GM21515 (cell line): Measurements from ENCODE around the gene AGO3.

Experiments used
- ATAC-seq: cut with Tn5 transposase; IDR thresholded peaks from one replicate; pipeline ENCODE4 v1.9.1; 2021; ENCODE audit not compliant: unreplicated experiment

AGO3 gene

GRCh38 chr1:36094621-36095061 lies 163.7 kb downstream of the AGO3 start:
- ATAC-seq, result no peak

GRCh38 chr1:36095760-36096405 lies 165.0 kb downstream of the AGO3 start:
- no peak for ATAC-seq

DNA sequence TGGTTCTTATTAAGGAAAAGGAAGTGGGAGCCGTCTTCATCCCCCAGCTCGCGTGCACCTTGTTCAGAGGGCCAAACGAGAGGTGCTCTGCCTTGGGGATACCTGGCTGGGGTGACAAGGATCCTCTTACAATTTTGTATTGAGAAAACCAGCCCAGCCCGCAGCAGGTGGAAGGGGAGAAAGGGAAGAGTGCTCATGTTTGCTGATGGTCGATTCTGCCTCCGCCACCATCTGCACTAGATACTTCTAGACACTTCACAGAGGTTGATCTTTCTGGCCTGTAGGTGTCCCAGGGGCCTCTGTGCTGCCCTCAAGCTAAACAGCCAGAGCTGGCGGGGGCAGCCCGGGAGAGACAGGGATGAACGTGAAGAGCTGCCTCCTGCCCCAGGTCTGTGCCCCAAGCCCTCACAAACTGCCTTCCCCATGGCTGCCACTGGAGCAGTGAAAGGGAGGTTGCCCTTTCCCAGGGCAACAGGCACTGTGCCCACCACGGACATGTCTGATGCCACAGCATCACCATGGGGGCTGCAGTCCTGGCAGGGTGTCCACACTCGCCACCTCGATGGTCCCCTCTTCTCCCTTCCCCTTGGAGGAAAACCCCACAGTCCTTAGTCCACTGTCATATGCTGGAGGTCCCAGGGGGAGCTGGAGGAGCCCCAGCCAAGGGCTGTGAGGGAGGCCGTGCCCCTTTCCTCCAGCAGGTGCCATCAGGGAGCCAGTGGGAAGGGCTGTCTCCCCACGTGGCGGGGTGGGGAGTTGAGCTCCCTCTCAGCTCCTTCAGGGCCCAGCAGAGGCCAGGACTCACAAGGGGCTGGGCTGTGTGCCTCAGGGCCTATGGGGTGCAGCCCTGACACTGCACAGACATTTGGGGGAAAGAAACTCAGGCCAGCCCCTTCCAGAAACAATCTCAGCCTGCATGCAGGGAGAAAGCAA lies 165.9 kb downstream of the AGO3 start:
- ATAC-seq, result no peak

DNA sequence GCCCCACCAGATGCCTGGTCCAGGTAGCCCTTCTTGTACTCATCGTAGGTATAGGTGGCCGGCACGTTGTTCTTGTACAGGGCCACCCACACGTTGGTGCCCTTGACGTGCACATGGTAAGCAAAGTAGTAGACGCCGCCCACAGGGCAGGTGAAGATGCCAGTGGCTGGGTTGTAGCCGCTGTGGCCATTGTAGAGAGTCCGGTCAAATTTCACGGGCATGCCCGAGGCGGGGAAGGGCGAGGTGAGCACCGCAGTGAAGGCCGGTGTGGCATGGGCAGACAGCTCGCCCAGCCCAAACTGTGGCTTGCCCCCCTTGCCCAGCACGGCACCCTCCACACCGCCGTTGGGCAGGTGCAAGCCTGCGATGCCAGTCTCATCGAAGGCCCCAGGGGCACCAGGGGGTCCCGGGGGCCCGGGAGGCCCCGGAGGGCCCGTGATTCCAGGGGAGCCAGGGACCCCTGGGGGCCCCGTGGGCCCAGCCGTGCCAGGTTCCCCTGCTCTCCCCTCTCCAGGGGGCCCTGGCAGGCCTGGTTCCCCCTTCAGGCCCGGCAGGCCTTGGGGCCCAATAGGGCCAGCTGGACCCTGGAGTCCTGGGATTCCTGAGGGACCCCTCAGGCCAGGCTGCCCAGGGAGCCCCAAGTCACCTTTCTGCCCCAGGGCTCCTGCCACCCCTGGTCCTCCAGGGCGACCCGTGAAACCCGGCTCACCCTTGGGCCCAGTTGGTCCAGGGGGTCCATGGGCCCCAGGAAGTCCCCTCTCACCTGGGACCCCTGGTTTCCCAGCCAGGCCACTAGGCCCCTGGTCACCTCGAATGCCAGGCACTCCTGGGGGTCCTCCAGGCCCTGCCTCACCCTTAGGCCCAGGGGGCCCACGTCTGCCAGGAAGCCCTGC lies 167.0 kb downstream of the AGO3 start:
- ATAC-seq, result no peak

DNA sequence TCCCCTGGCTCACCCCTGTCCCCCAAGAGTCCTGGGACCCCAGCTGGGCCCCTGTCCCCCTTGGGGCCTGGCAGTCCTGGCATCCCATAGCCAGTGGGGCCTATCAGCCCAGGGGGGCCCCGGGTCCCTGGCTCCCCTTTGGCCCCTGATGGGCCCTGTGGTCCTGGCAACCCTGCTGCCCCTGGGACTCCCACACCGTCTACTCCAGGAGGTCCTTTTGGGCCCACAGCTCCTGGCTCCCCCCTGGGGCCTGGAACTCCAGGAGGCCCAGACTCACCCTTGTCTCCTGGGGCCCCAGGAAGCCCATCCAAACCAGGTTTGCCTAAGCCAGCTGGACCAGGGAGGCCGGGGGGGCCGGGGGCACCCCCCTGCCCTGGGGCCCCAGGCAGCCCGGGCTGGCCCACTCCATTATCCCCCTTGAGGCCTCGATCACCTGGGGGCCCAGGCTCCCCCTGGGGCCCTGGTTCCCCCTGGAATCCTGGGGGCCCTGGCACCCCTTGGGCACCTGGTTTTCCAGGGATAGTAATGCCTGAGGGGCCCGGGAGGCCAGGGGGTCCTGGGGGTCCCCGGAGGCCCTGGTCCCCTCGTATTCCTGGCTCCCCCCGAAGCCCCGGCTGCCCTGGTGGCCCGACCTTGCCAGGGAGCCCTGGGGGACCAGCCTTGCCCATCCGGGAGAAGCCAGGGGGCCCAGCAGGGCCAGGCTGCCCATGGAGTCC lies 167.9 kb downstream of the AGO3 start:
- no peak for ATAC-seq

- no peak for ATAC-seq
Measured at GRCh38 chr1:36099681-36100341, 168.9 kb downstream of the AGO3 start.

DNA sequence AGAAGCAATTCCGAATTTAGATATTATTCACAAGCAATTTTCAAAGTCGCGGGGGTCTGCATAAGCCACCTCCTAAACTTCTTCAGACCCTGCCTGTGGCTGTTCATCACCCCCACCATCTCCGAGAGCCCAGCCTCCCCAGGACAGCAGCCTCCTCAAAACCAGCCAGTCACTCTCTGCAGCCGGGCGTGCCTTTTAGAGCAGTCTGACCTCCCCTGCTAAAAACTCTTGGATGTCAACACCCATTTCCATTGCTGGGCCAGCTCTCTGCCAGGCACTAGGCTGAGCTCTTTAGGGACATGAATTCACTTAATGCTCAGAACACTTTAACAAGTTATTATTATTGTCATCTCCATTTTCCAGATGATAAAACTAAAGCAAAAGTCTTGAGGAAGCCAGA lies 169.5 kb downstream of the AGO3 start:
- no peak for ATAC-seq

DNA sequence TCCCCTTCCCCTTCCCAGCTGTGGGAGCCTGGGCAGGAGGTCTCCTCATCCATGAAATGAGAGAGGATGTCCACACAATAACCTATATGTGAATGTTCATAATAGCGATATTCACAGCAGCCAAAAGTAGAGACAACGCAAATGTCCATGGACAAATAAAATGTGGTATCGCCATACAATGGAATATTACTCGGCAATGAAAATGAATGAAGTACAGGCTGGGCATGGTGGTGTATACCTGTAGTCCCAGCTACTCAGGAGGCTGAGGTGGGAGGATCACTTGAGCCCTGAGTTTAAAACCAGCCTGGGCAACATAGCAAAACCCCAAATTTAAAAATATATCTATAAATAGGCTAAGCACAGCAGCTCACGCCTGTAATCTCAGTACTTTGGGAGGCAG lies 170.6 kb downstream of the AGO3 start:
- no peak for ATAC-seq

DNA sequence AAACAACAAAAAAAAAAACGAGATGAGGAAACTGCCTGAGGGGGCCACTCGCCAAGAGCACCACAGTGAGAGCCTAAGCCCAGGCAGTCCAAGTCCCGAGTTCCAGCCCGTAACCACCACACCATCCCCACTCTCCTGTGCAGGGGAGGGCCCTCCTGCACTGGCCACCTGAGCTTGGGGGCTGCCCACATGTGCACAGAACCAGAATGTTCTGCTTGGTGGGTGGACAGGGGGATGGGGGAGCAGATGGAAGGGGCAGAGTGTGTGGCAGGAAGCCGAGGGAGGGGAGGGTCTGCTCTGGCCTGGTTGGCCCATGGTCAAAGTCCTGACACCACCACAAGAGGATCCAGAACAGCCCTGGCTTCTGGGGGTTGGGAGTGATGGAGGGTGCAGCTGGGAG lies 175.4 kb downstream of the AGO3 start:
- no peak for ATAC-seq

GRCh38 chr1:36107394-36107793 lies 176.5 kb downstream of the AGO3 start:
- no peak for ATAC-seq

DNA sequence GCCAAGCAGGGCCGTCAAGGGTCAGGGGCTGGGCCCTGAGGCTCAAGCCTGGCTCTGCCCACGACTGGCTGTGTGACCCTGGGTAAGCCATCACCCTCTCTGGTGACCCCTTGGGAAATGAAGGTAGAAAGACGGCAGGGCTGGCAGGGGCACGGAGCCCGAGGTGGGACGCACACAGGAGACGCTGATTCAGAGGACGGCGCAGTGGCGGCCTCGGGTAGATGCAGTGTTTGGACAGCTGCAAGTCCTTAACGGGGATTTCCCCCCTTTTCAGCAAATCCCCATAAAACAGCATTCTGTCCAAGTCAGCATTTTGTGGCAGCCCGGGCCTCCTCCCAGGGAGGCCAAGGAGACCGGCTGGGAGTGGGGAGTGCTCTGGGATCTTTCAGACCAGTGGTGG lies 177.4 kb downstream of the AGO3 start:
- ATAC-seq, result no peak

DNA sequence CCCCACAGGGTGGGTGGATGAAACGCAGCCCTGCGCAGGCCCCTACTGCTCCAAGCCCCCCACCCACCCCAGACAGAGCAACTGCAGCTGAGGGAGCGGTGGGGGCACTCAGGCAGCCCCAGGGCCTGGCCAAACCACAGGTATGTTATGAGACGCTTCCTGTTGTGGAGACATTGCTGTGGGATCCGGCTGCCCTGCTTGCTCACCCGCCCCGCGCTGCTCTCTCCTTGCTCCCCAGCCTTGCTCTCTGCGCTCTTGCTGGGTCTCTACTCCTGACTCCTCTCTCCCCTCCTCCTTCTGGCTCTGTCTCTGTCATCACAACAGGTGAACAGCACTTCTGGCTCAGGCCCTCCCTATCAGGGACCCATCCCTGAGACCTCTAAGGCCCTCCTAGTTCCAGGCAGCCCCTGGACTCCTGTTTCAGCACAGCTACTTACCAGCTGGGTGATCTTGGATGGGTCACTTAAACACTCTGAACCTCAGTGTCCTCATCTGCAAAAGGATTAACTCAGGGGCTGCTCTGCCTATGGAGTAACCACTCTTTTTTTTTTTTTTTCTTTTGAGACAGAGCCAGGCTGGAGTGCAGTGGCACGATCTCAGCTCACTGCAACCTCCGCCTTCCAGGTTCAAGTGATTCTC lies 178.3 kb downstream of the AGO3 start:
- no peak for ATAC-seq

DNA sequence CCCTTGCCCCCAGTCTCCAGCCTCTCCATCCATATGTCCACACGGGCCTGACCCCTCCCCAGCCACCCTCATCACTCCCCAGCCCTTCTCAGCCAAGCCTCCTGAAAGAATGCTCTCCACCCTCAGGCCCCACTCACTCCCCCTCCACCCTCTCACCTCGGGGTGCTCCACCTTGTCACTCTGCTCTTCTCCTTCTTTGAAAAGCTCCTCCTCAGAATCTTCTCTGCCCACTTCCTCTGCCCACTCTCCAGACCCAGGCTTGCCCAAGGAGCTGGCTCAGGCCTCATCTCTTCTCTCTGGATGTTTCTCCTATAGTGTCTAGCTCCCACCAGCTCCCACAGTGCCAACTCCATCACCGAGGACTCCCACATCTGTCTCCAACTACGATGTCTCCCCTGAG lies 180.2 kb downstream of the AGO3 start:
- no peak for ATAC-seq

DNA sequence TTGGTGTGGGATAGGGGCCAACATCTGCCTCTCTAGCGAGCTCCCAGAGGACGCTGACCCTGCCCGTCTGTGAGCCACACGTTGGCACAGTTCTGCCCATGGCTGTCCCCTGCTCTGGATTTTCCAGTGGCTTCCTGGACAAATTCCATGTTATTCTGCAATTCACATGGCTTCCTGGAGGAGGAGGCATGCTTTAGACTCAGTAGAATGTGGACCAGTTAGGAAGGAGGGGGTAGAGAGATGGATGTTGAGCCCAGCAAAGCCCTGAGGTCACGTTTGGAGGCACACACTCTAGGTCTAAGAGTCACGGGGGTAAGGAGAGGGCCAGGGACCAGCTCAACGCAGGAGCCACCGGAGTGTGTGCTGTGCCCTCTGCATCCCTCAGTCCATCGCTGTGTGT lies 181.9 kb downstream of the AGO3 start:
- no peak for ATAC-seq

DNA sequence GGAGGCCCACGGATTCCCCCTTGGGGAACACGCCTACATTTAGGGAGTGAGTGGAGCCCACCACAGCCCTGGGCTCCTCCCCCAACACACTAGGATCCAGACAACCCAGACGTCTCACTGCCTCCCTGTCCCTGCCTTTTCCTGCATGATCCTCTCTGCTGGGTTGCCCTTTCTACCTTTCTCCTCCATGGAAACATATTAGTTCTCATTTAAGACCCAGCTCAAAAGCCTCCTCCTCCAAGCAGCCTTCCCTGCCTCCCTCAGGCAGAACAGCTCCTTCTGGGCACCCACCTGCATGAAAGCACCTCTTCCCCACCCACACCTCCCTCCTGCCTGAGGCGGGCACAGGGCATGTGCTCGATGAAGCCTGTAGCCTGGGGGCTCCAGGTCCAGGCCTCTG lies 183.5 kb downstream of the AGO3 start:
- ATAC-seq, result no peak

DNA sequence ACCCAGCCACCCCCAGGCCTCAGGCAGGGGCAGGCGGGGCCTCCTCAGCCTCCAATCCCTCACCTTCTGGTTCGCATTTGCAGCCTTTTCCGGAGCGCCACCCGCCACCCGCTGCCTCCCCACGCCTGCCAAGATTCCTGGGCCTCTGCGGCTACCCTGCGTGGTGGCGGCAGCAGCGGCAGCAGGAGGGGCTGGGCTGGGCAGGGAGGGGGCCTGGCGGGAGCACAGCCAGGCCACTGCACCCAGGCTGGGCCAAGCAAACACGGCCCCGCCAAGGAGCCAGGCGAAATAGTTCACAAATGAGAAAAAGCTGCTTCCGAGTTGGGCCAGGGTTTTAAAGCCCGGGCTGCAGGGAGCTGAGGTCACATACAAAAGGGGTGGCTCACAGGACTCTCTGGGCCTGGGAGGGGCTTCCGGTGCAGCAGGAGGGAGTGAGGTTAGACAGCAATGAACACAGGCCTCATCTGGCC lies 184.3 kb downstream of the AGO3 start:
- ATAC-seq, result no peak

DNA sequence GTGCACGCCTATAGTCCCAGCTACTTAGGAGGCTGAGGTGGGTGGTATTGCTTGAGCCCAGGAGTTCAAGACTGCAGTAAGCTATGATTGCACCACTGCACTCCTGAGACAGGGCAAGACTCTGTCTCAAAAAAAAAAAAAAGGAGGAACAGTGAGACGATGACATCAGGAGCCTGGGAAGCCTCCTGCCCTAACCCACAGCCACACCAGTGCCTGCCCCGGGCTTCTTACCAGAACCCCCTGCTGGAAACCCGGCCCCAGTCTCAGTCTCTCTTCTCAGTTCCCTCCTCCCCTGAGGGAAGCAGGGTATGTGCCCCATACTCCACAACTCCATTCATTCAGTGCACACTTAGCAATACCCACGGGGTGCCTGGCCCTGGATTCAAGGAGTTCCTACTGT lies 185.0 kb downstream of the AGO3 start:
- no peak for ATAC-seq

DNA sequence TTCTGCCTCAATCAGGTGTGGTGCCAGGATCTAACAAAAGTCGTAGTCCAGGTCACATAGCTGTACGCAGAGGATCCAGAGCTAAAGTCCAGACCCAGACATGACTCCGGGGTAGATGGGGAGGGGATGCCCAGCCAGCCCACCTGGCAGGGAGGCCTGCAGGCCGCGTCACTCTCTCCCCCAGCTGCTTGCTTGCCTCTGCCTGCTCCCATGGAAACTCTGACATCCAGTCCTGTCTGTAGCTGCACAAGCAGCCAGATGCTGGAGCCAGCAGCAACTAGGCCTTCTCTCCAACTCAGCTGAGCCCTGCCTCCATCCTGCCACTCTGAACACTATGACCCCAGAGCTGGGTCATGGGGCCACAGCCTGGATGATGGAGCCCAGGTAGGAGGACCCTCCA lies 186.0 kb downstream of the AGO3 start:
- no peak for ATAC-seq

DNA sequence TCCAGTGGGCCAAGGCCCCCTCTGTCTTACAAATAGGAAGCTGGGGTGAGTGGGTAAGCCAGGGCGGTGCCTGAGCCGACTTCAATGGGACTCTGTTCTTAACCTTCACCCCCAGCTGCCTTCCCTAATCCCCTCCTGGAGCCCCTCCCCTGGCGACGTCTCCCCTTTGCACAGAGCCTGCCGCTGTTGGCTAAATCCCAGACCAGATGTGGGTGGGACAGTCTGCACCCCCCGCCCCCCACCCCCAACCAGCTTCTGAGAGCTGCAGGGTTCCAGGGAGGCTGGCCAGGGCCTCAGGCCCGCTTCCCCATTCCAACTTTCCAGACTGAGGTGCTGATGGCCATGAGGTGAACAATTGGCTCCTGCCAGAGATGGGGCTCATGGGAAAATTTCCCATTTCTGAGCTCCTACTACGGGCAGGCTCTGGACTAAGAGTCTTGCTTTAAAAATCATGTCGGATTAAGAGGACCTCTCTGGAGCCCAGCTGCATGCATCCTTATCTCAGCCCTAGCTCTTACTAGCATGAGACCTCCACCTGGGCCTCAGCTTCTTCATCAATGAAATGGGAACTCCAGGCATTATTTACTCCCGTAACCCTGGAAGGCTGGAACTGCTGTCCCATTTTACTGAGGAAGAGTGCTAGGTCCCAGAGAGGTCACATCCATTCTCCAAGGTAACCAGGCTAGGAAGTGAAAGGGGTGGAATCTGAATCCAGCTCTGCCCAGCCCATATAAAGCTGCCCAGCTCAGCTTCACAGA lies 187.7 kb downstream of the AGO3 start:
- no peak for ATAC-seq
